Activated CD4-positive, alpha-beta memory T cell treated with anti-CD3 and anti-CD28 coated beads for 36 hours (primary cell): Measurements from ENCODE around the gene SERAC1. TPM values are rescaled to one million over a fixed set of nuclear protein-coding genes. Genes with fewer than 3 reads are reported as not detected.
"Not testable (repeated sequence)": the region's sequence is repeated elsewhere in the genome, so short reads cannot be mapped to it uniquely, and the experiment has no call there.

Experiments used
- CTCF ChIA-PET: fragments of 350-600 bp; sonication (Branson Sonifier 250); formaldehyde crosslinking; loops from one replicate; lab custom pipeline; 2021; ENCODE audit warnings: antibody characterized with exemption, inconsistent platforms; lab: Charles Lee
- POLR2A ChIA-PET: fragments of 350-600 bp; sonication (Branson Sonifier 250); formaldehyde crosslinking; loops from one replicate; lab custom pipeline; 2021; ENCODE audit warnings: antibody characterized with exemption; lab: Charles Lee
- DNase-seq: peaks from one replicate; pipeline ENCODE4 v3.0.0-alpha.2; 2020
- H3K27ac Mint-ChIP-seq: one replicate; pipeline ENCODE4 v1.8.0; 2021; ENCODE audit warnings: mixed read lengths
- H3K27me3 Mint-ChIP-seq: one replicate; pipeline ENCODE4 v1.8.0; 2021; ENCODE audit warnings: mixed read lengths
- H3K36me3 Mint-ChIP-seq: one replicate; pipeline ENCODE4 v1.8.0; 2021; ENCODE audit warnings: mixed read lengths
- H3K4me1 Mint-ChIP-seq: one replicate; pipeline ENCODE4 v1.8.0; 2021; ENCODE audit warnings: low read depth, mixed read lengths
- H3K4me3 Mint-ChIP-seq: one replicate; pipeline ENCODE4 v1.8.0; 2021; ENCODE audit warnings: mild to moderate bottlenecking, mixed read lengths
- H3K9me3 Mint-ChIP-seq: one replicate; pipeline ENCODE4 v1.8.0; 2021; ENCODE audit warnings: mixed read lengths
- intact Hi-C: fragments of 100-400 bp; cut with micrococcal nuclease; formaldehyde crosslinking; loops from one replicate; pipeline ENCODE4 v1.15.1; 2023
- total RNA-seq, 2 experiments: library from RNA; stranded (reverse); gene quantifications; one replicate each; pipeline ENCODE4 v1.2.3, GENCODE V29; 2021

The SERAC1 gene
- total RNA-seq, 2 experiments from 2014 or later, result 7.8 to 8.9 TPM

DNA sequence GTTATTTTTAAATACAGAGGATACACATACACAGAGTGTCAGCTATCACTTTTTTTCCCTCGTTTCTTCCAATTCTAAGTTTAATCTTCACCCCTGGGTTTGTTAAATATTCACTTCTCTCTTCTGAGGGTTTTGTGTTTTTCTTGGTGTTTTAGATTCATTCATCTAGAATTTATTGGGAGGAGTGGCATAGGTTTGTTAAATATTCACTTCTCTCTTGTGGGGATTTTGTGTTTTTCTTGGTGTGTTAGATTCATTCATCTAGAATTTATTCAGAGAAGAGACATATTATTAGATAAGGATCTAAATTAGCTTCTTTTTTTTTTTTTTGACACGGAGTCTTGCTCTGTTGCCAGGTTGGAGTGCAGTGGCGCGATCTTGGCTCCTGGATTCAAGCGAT lies 3.9 kb upstream of the SERAC1 start:
- H3K27ac Mint-ChIP-seq, result no peak overlapping the region
- no peaks in the 10 kb centered on the region for H3K9me3 Mint-ChIP-seq
- intact Hi-C loops, result no loop called here
- peaks cover 6% of the 10 kb centered on the region for H3K4me1 Mint-ChIP-seq
- H3K36me3 Mint-ChIP-seq, result peaks cover 13% of the 10 kb centered on the region
- POLR2A ChIA-PET, result no interaction called here
- no peak for DNase-seq
- CTCF ChIA-PET, result no interaction called here
- no peaks in the 10 kb centered on the region for H3K27me3 Mint-ChIP-seq
- H3K4me3 Mint-ChIP-seq, result no peak overlapping the region

DNA sequence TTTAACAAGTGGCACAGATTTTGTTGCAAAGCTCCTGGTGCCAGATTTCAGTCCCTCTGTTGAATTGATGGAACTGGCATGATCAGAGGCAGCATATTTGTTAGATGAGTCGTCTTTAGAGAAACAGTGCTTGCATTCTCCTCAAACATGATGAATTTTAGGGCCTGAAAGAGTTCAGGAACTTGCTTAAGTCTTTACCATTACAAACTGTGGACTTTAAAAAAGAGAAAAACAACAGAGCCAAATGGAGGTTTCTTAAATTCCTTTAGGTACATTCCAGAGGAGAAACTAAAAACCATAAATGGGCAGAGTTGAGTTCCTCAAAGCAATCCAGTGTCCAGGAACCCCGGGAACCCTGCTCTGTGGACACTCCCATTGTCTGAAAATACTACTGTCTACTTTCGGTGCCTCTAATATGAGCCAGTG lies 2.6 kb upstream of the SERAC1 start:
- Mint-ChIP-seq H3K27ac (no peak overlapping the region), H3K4me1 (peaks cover 19% of the 10 kb centered on the region), H3K9me3 (no peaks in the 10 kb centered on the region), H3K4me3 (no peak overlapping the region), H3K36me3 (peaks cover 14% of the 10 kb centered on the region), H3K27me3 (no peaks in the 10 kb centered on the region)
- POLR2A ChIA-PET, result no interaction called here
- intact Hi-C loops, result no loop called here
- no peak for DNase-seq
- CTCF ChIA-PET, result no interaction called here

DNA sequence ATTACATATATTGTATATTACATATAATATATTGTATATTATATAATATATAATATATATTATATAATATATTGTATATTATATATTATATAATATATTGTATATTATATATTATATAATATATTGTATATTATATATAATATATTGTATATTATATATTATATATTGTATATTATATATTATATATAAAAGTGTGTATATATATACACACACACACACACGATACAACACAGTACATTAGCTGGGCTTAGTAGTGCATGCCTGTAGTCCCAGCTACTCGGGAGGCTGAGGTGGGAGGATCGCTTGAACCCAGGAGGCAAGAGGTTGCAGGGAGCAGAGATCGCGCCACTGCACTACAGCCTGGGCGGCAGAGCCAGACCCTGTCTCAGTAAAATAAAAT lies 1.6 kb upstream of the SERAC1 start:
- H3K27me3 Mint-ChIP-seq, DNase-seq, H3K27ac Mint-ChIP-seq, H3K4me3 Mint-ChIP-seq, H3K9me3 Mint-ChIP-seq, CTCF ChIA-PET, POLR2A ChIA-PET: not testable (repeated sequence)
- Mint-ChIP-seq H3K4me1 (peaks cover 29% of the 10 kb centered on the region), H3K36me3 (peaks cover 14% of the 10 kb centered on the region)
- intact Hi-C loops, result loop anchor here (2.0 to 5.0 kb wide), 2 partner anchors 347 to 483 kb away; partner anchors contain the start of gene SNX9

DNA sequence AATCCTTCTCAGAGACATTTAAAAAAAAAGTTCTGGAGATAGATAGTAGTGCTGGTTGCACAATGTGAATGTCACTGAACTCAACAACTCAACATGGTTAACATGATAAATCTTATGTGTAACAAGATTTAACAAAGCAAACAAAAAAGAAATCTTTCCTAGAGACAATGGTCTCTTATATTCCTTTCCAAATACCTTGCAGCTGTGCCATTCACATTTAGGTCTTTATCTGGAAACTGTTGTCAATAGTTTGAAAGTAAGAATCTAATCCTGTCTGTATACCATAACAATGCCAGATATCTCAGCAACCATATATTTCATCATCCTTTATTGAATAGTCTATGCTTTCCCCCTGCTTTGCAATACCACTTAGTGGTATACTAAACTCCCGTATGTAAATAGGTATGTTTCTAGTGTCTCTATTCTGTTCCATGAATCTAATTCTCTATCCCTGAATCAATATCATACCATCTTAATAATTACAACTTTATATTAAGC lies 2.1 kb downstream of the SERAC1 start:
- no peaks in the 10 kb centered on the region for H3K9me3 Mint-ChIP-seq
- peaks cover 43% of the 10 kb centered on the region for H3K4me1 Mint-ChIP-seq
- peaks cover 5% of the 10 kb centered on the region for H3K36me3 Mint-ChIP-seq
- no peaks in the 10 kb centered on the region for H3K27me3 Mint-ChIP-seq
- DNase-seq, result no peak
- ChIA-PET POLR2A (no interaction called here), CTCF (interaction anchor here (0.6 to 1.9 kb wide), 2 partner anchors 48 to 490 kb away, joined by 4 to 6 read pairs; no protein-coding TSS in a partner anchor)
- H3K4me3 Mint-ChIP-seq, result no peak overlapping the region
- peak overlapping the region; percentile 77 for H3K27ac Mint-ChIP-seq
- intact Hi-C loops, result loop anchor here (5.0 kb wide), 1 partner anchor 344 kb away; the partner anchor contains the start of gene SNX9

DNA sequence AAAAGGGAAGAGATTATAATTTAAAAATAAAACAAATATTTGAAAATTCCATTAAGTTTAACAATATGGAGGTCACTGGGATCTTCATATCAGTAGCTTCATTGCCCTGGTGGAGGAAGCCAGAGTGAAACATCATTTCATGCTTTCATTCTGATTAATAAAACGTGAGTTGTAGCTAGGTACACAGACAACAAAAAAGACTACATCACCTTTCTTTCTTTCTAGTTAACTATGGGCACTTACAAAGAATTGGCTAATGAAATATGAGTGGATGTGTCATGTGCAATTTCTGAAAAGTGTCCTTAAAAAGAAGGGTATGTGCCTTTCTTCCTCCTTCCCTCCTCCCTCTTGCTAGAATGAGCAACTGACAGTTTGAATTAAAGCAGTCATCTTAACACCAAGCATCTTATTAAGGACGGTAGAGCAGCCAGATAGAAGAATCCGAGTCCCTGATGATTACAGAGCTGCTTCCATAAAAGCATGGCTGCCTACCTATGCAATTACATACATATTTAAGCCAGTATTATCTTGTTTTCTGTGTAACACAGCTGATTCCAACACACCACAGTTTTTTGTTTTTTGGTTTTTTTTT lies 3.4 kb downstream of the SERAC1 start:
- no peak for DNase-seq
- no peaks in the 10 kb centered on the region for H3K27me3 Mint-ChIP-seq
- H3K27ac Mint-ChIP-seq, result peak overlapping the region; percentile 77
- H3K4me3 Mint-ChIP-seq, result no peak overlapping the region
- CTCF ChIA-PET, result interaction anchor here (0.7 kb wide), 1 partner anchor 309 kb away, joined by 3 read pairs; no protein-coding TSS in a partner anchor
- no peaks in the 10 kb centered on the region for H3K9me3 Mint-ChIP-seq
- POLR2A ChIA-PET, result interaction anchor here (0.7 kb wide), 1 partner anchor 43 kb away, joined by 3 read pairs; no protein-coding TSS in a partner anchor
- intact Hi-C loops, result loop anchor here (1.0 to 5.0 kb wide), 2 partner anchors 43 to 342 kb away; partner anchors contain the start of gene SNX9
- H3K36me3 Mint-ChIP-seq, result peaks cover 4% of the 10 kb centered on the region
- H3K4me1 Mint-ChIP-seq, result peaks cover 39% of the 10 kb centered on the region

DNA sequence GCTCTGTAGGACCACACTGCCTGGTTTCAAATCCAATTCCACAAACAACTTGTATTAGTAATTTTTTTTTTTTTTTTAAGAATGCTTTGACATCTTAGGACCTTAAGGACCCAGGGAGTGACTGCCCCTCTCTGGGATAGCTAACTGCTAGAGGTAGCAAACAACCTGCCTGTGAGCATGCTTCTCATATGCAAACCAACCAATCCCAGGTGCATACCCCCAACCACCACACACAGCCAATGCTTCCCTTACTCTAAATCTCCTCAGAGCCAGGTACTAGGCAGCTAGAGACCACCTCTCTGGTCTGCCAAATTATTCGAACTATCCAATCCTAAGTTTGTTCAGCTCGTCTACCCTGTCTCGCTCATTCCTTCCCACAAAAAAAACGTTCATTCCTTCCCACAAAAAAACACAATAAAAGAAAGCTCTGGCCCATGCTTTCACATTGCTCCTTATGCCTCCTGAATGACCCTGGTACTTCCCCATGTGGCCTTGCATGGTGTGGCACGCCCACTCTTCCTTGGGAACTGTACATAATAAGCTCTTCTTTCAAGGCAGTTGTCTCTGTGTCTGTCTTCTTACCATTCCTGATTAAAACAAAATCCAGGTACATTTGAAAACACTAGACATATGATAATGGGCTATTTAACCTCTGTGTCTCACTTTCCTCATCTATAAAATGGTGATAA lies 6.4 kb downstream of the SERAC1 start:
- H3K4me3 Mint-ChIP-seq, result no peak overlapping the region
- H3K27me3 Mint-ChIP-seq, result no peaks in the 10 kb centered on the region
- peaks cover 34% of the 10 kb centered on the region for H3K4me1 Mint-ChIP-seq
- intact Hi-C loops, result no loop called here
- no peaks in the 10 kb centered on the region for H3K9me3 Mint-ChIP-seq
- ChIA-PET POLR2A (interaction anchor here (0.6 kb wide), 1 partner anchor 180 kb away, joined by 3 read pairs; the partner anchor contains the start of gene SYNJ2), CTCF (no interaction called here)
- H3K27ac Mint-ChIP-seq, result no peak overlapping the region
- H3K36me3 Mint-ChIP-seq, result peaks cover 10% of the 10 kb centered on the region
- DNase-seq, result no peak

DNA sequence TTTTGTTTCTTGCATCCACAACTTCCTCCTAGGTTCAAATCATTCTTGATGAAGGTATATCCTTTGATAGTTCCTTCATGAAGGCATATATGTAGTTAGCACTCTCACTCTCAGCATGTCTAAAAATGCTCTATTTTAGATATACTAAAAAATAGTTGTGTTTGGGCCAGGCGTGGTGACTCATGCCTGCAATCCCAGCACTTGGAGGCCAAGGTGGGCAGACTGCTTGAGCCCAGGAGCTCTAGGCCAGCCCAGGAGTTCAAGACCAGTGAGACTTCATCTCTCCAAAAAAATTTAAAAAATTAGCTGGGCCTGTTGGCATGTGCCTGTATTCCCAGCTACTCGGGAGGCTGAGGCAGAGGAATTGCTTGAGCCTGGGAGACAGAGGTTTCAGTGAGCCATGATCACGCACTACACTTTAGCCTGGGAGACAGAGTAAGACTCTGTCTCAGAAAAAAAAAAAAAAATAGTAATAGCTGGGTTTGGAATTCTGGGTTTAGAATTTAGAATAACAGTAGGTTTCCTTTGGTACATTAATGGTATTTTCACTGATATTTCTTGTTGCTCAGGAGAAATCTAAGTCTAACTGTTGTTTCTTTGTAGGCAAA lies 7.0 kb downstream of the SERAC1 start:
- Mint-ChIP-seq H3K9me3 (no peaks in the 10 kb centered on the region), H3K27me3 (no peaks in the 10 kb centered on the region), H3K4me3 (no peak overlapping the region), H3K36me3 (peaks cover 14% of the 10 kb centered on the region), H3K4me1 (peaks cover 27% of the 10 kb centered on the region), H3K27ac (no peak overlapping the region)
- POLR2A ChIA-PET, result interaction anchor here (0.6 kb wide), 1 partner anchor 179 kb away, joined by 3 read pairs; the partner anchor contains the start of gene SYNJ2
- CTCF ChIA-PET, result no interaction called here
- DNase-seq, result no peak
- intact Hi-C loops, result no loop called here

DNA sequence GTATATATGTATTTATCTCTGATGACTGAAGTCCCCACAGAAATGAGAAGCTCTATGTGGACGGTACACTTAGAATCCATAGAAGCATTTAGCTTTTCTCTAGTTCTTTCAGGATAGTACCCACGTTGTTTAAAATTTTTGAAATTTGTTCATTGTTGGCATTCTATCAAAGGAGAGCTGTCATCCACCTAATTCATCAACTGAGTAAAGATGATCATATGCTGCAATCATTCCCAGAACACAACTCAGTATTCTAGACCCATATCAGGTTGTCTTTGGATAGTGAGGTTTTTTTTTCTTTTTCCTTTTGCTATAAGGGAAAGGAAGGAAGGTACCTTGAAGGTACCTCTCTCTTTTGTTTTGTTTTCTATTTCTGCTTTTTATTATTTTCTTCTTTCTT lies 9.3 kb downstream of the SERAC1 start:
- Mint-ChIP-seq H3K36me3 (peaks cover 16% of the 10 kb centered on the region), H3K27ac (no peak overlapping the region), H3K27me3 (no peaks in the 10 kb centered on the region), H3K9me3 (no peaks in the 10 kb centered on the region), H3K4me3 (no peak overlapping the region), H3K4me1 (peaks cover 9% of the 10 kb centered on the region)
- intact Hi-C loops, result no loop called here
- CTCF ChIA-PET, result interaction anchor here (0.6 to 1.4 kb wide), 4 partner anchors 26 to 830 kb away, joined by 3 to 5 read pairs (median 3); no protein-coding TSS in a partner anchor
- no peak for DNase-seq
- POLR2A ChIA-PET, result no interaction called here

DNA sequence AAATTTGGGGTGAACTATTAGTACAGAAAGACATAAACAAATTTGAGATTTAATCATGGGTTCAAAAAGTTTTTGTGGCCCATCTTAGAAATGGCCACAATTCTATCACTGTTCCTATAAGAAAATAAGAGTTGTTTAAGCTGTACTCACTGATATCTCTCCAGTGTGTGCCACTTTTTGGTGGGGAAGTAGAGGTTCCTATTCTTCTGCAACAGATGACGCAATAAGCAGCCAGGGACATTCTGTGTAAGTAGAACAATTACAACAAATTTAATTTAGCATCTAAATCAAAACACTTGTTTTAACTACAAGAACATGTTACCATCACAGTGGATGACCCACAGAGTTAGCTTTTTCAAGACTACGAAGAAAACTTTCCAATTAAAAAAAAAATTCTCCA lies 9.9 kb downstream of the SERAC1 start:
- H3K9me3 Mint-ChIP-seq, result no peaks in the 10 kb centered on the region
- POLR2A ChIA-PET, result no interaction called here
- H3K4me3 Mint-ChIP-seq, result no peak overlapping the region
- CTCF ChIA-PET, result interaction anchor here (1.4 kb wide), 2 partner anchors 25 to 87 kb away, joined by 3 to 5 read pairs; no protein-coding TSS in a partner anchor
- no peaks in the 10 kb centered on the region for H3K27me3 Mint-ChIP-seq
- H3K4me1 Mint-ChIP-seq, result peaks cover 9% of the 10 kb centered on the region
- intact Hi-C loops, result no loop called here
- no peak overlapping the region for H3K27ac Mint-ChIP-seq
- H3K36me3 Mint-ChIP-seq, result peaks cover 16% of the 10 kb centered on the region
- no peak for DNase-seq

DNA sequence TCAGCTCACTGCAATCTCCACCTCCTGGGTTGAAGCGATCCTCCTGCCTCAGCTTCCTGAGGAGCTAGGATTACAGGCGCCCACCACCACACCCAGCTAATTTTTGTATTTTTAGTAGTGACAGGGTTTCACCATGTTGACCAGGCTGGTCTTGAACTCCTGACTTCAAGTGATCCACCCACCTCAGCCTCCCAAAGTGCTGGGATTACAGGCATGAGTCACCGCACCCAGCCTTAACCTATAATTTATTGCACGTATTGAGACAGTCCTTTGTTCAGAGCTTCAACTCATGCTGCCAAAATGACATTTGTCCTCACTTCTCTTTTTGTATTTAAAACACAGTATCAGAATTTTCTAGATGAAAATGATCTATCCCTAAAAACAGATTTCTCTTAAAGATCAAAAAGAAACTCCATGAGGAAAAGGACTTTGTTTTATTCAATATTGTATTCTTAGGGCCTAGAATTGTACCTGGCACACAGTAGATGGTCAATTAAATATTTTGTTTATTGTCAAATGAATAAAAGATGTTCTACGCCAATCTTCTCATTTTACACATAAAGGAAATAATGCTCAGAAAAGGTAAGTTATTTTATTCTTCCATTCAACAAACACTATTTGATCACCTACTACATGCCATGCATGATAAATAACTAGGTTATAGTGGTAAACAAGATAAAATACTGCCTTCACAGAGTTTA lies 10.8 kb downstream of the SERAC1 start:
- CTCF ChIA-PET, result interaction anchor here (1.4 kb wide), 2 partner anchors 24 to 86 kb away, joined by 3 to 5 read pairs; no protein-coding TSS in a partner anchor
- H3K36me3 Mint-ChIP-seq, result peaks cover 16% of the 10 kb centered on the region
- H3K27ac Mint-ChIP-seq, result no peak overlapping the region
- H3K4me3 Mint-ChIP-seq, result no peak overlapping the region
- POLR2A ChIA-PET, result no interaction called here
- H3K9me3 Mint-ChIP-seq, result no peaks in the 10 kb centered on the region
- intact Hi-C loops, result no loop called here
- H3K4me1 Mint-ChIP-seq, result peaks cover 6% of the 10 kb centered on the region
- DNase-seq, result no peak
- H3K27me3 Mint-ChIP-seq, result no peaks in the 10 kb centered on the region

DNA sequence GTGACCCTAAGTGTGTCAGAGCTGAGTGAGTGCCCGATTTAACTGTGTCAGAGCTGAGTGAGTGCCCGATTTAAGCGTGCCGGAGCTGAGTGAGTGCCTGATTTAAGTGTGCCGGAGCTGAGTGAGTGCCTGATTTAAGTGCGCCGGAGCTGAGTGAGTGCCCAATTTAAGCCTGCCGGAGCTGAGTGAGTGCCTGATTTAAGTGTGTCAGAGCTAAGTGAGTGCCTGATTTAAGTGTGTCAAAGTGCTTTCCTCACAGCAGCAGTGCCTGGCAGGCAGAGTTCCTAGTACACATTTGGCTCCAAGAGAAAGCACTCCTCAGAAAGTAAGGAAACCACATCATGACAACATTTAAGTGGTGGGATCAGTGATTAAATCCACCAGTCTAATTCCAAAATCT lies 13.2 kb downstream of the SERAC1 start:
- intact Hi-C loops, result no loop called here
- CTCF ChIA-PET, result no interaction called here
- H3K9me3 Mint-ChIP-seq, result no peaks in the 10 kb centered on the region

More for the DNA sequence above, 13.2 kb downstream of the SERAC1 start:
- H3K27ac Mint-ChIP-seq, result no peak overlapping the region
- peaks cover 16% of the 10 kb centered on the region for H3K36me3 Mint-ChIP-seq
- POLR2A ChIA-PET, result no interaction called here
- no peaks in the 10 kb centered on the region for H3K4me1 Mint-ChIP-seq
- no peaks in the 10 kb centered on the region for H3K27me3 Mint-ChIP-seq
- no peak overlapping the region for H3K4me3 Mint-ChIP-seq
- no peak for DNase-seq
